Measurements from ENCODE around the gene CTBS. TPM values are rescaled to one million over a fixed set of nuclear protein-coding genes. Genes with fewer than 3 reads are reported as not detected.

The CTBS gene
- total RNA-seq, 1 donor from 2014 or later, result 16.9 TPM

GRCh38 chr1:84506729-84507453, 67.3 kb downstream of the CTBS start:
- intact Hi-C loops (cut with micrococcal nuclease), result loop anchor here (1.0 to 10.0 kb wide), 13 partner anchors 28 to 770 kb away; partner anchors contain the start of genes BCL10, C1orf52, CTBS and MCOLN2

DNA sequence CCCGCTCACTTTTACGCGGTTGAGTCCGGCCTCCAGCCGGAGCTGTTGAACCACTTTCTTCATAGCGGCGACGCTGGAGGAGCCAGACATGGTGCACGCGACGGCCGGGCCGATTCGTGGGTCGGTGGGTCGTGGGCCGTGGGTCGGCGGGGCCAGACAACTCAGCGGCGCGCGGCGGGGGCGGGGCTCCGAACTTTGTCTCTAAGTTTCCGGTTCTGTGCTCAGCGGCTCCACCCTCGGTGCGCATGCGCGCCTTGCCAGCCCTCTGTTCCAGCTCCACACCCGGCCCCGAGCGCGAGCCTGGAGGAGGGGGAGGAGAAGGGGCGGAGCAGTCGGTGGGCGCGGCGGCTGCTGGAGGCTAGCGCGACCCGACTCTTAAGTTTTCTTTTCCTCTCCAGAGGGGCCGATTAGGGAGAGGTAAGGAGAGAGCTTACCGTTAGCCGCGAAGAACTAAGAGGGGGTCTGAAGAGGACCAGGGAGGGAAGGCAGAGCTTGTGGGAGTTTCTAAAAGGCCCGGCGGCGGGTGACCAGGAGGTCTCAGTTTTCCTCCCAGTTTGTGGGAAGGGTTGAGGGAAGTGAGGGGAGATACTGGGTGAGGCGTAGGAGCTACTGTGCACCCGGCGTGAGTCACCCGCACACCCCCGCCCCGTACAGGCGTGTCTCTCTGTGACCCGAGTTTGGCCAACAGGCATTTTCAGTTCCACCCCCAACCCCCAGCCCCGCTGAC, 68.1 kb downstream of the CTBS start, which contains the start of the genes GNG5 and SPATA1:
Gene GNG5, minus strand, starts transcription at position 580 of the 727 bp plus-strand sequence. Its CDS starts 490 bp downstream, at position 90.
Gene SPATA1, plus strand, starts transcription at position 385 of the 727 bp plus-strand sequence. CDS start 9,974 bp downstream, outside the sequence.
- intact Hi-C loops (cut with micrococcal nuclease), result loop anchor here (1.0 to 10.0 kb wide), 13 partner anchors 27 to 771 kb away; partner anchors contain the start of genes BCL10, C1orf52, CTBS and MCOLN2

DNA sequence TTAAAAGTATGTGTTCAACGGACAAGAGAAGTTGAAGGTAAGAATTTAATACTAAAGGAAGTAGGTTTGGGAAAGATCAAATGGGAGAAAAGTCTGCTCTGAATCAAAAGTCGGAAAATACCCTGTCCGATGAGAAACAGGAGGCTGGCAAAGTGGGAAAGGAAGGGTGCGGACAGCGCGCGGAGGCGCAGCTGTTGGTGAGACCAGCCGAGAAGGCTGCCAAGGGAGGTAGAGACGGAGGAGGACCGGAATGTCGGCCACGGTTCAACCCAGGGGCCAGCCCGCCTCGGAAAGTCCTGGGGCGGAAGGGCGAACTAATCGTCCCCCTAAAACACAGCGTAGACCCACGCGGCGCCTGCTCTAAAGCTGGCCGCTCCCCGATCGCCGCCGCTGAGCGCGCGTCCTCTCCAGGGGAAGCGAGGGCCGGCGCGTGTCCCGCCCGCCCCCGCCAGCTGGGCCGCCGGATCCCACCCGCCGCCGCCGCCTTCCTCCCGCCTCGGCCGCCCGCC, 68.7 kb downstream of the CTBS start:
- intact Hi-C loops (cut with micrococcal nuclease), result loop anchor here (1.0 to 10.0 kb wide), 13 partner anchors 26 to 772 kb away; partner anchors contain the start of genes BCL10, C1orf52, CTBS and MCOLN2

DNA sequence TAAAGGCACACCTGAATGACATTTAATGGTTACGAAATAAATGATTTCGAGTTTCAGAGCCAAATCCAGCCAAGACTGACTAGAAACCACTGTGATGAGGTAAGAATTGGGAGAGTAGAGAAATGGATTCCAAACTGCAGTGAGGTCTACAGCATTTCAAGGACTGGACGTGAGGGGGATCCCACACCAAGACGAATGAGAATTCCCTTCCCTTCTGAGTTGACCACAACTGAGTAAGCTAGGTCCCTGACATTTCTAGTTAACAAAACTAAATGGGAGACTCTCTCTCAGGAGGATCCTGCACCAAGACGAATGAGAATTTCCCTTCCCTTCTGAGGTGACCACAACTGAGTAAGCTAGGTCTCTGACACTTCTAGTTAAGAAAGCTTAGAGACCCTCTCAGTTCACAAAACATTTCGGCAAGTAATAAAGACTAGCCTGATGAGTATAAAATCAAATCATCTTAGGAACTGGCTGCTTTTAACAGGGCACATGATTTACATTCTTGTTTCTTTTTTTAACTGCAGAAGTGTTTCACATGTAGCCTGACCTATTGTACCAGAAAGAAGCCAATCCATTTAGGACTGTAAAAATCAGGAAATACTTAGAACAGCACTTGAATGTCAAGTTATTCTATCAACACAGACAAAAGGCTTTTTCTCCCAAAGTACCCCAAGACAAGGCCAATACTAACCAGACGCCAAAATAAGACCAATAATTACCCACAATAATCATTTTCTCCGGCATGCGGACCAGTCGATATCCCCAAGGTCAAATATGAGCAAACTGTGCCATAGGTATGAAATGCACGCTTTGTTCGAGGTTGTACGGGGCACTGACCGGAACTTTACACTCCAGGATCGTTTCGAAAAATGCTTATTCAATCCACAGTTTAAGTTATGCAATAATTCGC, 69.4 kb downstream of the CTBS start:
- intact Hi-C loops (cut with micrococcal nuclease), result loop anchor here (5.0 to 10.0 kb wide), 5 partner anchors 350 to 772 kb away; partner anchors contain the start of genes BCL10, MCOLN2 and SYDE2

DNA sequence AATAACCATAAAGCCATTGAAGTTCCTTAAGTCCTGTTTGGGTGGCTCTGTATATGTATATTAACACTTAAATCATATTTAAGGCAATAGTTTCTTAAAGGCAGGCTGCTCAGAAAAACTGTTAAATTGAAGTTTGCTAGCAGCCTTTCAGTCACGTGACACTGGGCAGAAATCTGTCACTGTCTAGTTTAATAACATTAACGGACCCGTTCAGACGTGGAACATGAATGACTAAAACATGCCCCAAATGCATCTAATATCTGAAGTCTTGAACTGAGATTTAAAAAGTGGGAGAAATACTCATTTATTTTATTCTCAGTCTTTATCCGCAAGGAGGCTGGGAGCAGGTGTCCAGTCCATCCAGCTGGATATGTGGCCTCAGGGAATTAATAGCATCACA, 71.3 kb downstream of the CTBS start:
- intact Hi-C loops (cut with micrococcal nuclease), result loop anchor here (10.0 kb wide), 2 partner anchors 352 to 432 kb away; no protein-coding TSS in a partner anchor

Other genes starting within 250 kb of the CTBS start
- not detected in 2 replicates for gene DNASE2B, start 176.0 kb downstream of the CTBS start, total RNA-seq
- gene RPF1, start 95.2 kb downstream of the CTBS start, total RNA-seq, result 43.9 and 50.1 TPM in 2 replicates
- 1.0 and 1.8 TPM in 2 replicates for gene SPATA1, start 68.1 kb downstream of the CTBS start, total RNA-seq
- 88.9 and 97.3 TPM in 2 replicates for gene GNG5, start 67.9 kb downstream of the CTBS start, total RNA-seq
- gene SSX2IP, start 116.0 kb upstream of the CTBS start, total RNA-seq, result 17.0 and 18.4 TPM in 2 replicates

Data from T-helper 2 cell treated with Interferon-gamma antibody and Interleukin-4, amounts not matched to agents 100 ng/mL and 5 ng/mL, for 36 hours (primary cell).